Pancreas (tissue), 10 donors: ENCODE results near the gene SKIDA1. TPM values are rescaled to one million over a fixed set of nuclear protein-coding genes. Genes with fewer than 3 reads are reported as not detected.
A peak's percentile ranks its signal among the peaks of the same experiment; 100 is the strongest.

Experiments used
- ATAC-seq, 4 donors: fragments of 200-7000 bp; cut with Tn5 transposase; one replicate each; pipeline versions ENCODE4 v1.8.0 to v1.9.1; 2020; ENCODE audit warnings: mild to moderate bottlenecking in 4 of 4, moderate library complexity in 4 of 4
- DNase-seq, 6 donors: peaks; one replicate each; pipeline ENCODE4 v3.0.0-alpha.2; 2020
- FAIRE-seq: peaks from 2 replicates; lab custom pipeline; 2012; peaks lifted over from hg19 to GRCh38; lab: Jason Lieb, UNC
- H3K27ac ChIP-seq, 4 donors: fragments of 200-600 bp; sonication (generic); 1 replicate in 3 of 4; 2 replicates in 1 of 4; pipeline versions ENCODE4 v1.5.0 to v1.8.0; 2020
- H3K27me3 ChIP-seq, 4 donors: fragments of 200-600 bp; one replicate each; pipeline ENCODE4 v1.8.0; 2021
- H3K36me3 ChIP-seq, 3 donors: fragments of 200-600 bp; sonication (generic) in 1 of 3; one replicate each; pipeline versions ENCODE4 v1.5.0 to v1.8.0; 2020 to 2021
- H3K4me1 ChIP-seq, 3 donors: fragments of 200-600 bp; one replicate each; pipeline ENCODE4 v1.8.0; 2021
- H3K4me3 ChIP-seq, 4 donors: fragments of 200-600 bp; sonication (generic) in 2 of 4; one replicate each; pipeline versions ENCODE4 v1.5.0 to v1.8.0; 2020 to 2021
- H3K9me3 ChIP-seq, 4 donors: fragments of 200-600 bp; one replicate each; pipeline ENCODE4 v1.8.0; 2021
- WGBS, 2 donors: extraction: QIAGEN DNeasy Blood & Tissue Kit; methylation state at CpG; one replicate each; pipeline ENCODE4 v1.1.7; 2013; 5-methylcytosine and 5-hydroxymethylcytosine counted together
- intact Hi-C, 3 donors: fragments of 100-400 bp; cut with DNase I; formaldehyde crosslinking; loops; one replicate each; pipeline versions ENCODE4 v1.11.1 to v1.14.2; 2022
- polyA plus RNA-seq, 2 donors: library from polyadenylated mRNA; stranded (reverse); fragments of 200-250 nt; gene quantifications; one replicate each; pipeline ENCODE4 v1.2.3, GENCODE V29; 2013
- total RNA-seq, 6 donors: library from RNA; stranded (reverse); fragmentation: NEBNext Ultra II Directional in 4 of 6; extraction: Animal tissue kit (Norgen Biotek cat#: 25700) in 4 of 6; gene quantifications; one replicate each; pipeline versions ENCODE4 v1.2.1 to v1.2.4, GENCODE V29; 2021 to 2023
- TF ChIP-seq, protein P1 (sequence below), 4 donors: fragments of 200-600 bp; sonication (generic) in 3 of 4; IDR thresholded peaks; one replicate each; pipeline versions ENCODE4 v1.5.0 to v1.8.0; 2021; ENCODE audit warnings: antibody characterized with exemption in 4 of 4
- donor health status: healthy with polysubstance abuse.
- donor health status: DM: no; HTN: no; CAD: no; lungs with moderate emphysema.
- donor health status: DM: no; HTN: no; CAD: no.
- donor health status: control.
- donor health status: control.
- donor health status: Bipolar disorder and iron deficiency.
- donor health status: DM: yes; HTN: yes; CAD: no.
- donor health status: DM: no; HTN: no; CAD: no.
- donor health status: DM: no; HTN: no; CAD: no.
- donor health status: DM: yes; HTN: yes; CAD: no.

SKIDA1 gene
- total and polyA plus RNA-seq, 8 donors = 0.23 to 0.97 (median 0.53) TPM

DNA sequence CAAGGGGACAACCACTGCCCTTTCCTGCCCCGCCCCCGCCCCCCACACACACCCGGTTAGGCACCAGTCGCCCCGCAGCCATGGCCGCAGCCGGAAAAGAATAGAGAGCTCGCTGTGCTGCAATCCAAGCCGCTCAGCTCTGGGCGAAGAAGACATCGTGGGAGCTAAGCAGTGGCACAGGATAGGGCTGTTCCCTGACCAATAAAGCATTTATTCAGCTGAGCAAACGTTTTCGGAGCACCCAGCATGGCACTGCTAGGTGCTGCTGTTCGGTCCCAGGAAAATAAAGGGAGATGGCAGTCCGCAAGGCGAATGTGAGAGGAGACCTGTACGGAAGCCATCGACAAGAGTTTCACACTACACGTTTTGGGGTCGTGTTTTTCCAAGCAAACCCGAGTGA, 18.3 kb downstream of the SKIDA1 start:
- intact Hi-C loops = no loop called here
- no peaks in the 10 kb centered on the region for H3K27me3 ChIP-seq
- no peaks in the 10 kb centered on the region for H3K36me3 ChIP-seq
- FAIRE-seq (no peak), DNase-seq (no peak), ATAC-seq (no peak)
- no peak overlapping the region for H3K4me3 ChIP-seq
- 87 to 89% methylated on average over 21 of the region's 21 CpGs for WGBS, 2 donors
- no peaks in the 10 kb centered on the region for H3K9me3 ChIP-seq
- no peaks in the 10 kb centered on the region for H3K4me1 ChIP-seq
- no peak overlapping the region for H3K27ac ChIP-seq
- TF ChIP-seq, protein P1, sequence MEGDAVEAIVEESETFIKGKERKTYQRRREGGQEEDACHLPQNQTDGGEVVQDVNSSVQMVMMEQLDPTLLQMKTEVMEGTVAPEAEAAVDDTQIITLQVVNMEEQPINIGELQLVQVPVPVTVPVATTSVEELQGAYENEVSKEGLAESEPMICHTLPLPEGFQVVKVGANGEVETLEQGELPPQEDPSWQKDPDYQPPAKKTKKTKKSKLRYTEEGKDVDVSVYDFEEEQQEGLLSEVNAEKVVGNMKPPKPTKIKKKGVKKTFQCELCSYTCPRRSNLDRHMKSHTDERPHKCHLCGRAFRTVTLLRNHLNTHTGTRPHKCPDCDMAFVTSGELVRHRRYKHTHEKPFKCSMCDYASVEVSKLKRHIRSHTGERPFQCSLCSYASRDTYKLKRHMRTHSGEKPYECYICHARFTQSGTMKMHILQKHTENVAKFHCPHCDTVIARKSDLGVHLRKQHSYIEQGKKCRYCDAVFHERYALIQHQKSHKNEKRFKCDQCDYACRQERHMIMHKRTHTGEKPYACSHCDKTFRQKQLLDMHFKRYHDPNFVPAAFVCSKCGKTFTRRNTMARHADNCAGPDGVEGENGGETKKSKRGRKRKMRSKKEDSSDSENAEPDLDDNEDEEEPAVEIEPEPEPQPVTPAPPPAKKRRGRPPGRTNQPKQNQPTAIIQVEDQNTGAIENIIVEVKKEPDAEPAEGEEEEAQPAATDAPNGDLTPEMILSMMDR (IDR thresholded peaks at IDR 0.05) = no peak

- H3K9me3 ChIP-seq = no peaks in the 10 kb centered on the region
- no peak for FAIRE-seq
- no peak for ATAC-seq
- 76 to 77% methylated on average over 3 of the region's 3 CpGs for whole genome bisulfite sequencing, 2 donors
- no peaks in the 10 kb centered on the region for H3K36me3 ChIP-seq
- H3K4me3 ChIP-seq = no peak overlapping the region
- TF ChIP-seq, protein P1 (IDR thresholded peaks at IDR 0.05) = no peak
- intact Hi-C loops = no loop called here
- no peaks in the 10 kb centered on the region for H3K27me3 ChIP-seq
- no peak overlapping the region for H3K27ac ChIP-seq
- H3K4me1 ChIP-seq = no peaks in the 10 kb centered on the region
- no peak for DNase-seq
Measured at GRCh38 chr10:21506351-21506750, 19.1 kb downstream of the SKIDA1 start.

- DNase-seq (no peak), ATAC-seq (peak in 1 of 4 donors; percentile 10), FAIRE-seq (no peak)
- no peaks in the 10 kb centered on the region for H3K4me1 ChIP-seq
- 73 to 75% methylated on average over 4 of the region's 4 CpGs for WGBS, 2 donors
- H3K27ac ChIP-seq = no peak overlapping the region
- TF ChIP-seq, protein P1 (IDR thresholded peaks at IDR 0.05) = no peak
- intact Hi-C loops = no loop called here
- H3K27me3 ChIP-seq = no peaks in the 10 kb centered on the region
- no peaks in the 10 kb centered on the region for H3K9me3 ChIP-seq
- H3K4me3 ChIP-seq = no peak overlapping the region
- no peaks in the 10 kb centered on the region for H3K36me3 ChIP-seq
Measured at GRCh38 chr10:21505711-21506278, 19.7 kb downstream of the SKIDA1 start.

- no peak overlapping the region for H3K27ac ChIP-seq
- intact Hi-C loops = no loop called here
- ATAC-seq (no peak), DNase-seq (no peak), FAIRE-seq (no peak)
- 86 to 92% methylated on average over 1 of the region's 1 CpG for WGBS, 2 donors
- no peak overlapping the region for H3K4me3 ChIP-seq
- no peaks in the 10 kb centered on the region for H3K4me1 ChIP-seq
- no peaks in the 10 kb centered on the region for H3K9me3 ChIP-seq
- no peaks in the 10 kb centered on the region for H3K36me3 ChIP-seq
- H3K27me3 ChIP-seq = no peaks in the 10 kb centered on the region
- TF ChIP-seq, protein P1 (IDR thresholded peaks at IDR 0.05) = no peak
Measured at GRCh38 chr10:21503542-21503941, 21.9 kb downstream of the SKIDA1 start.

DNA sequence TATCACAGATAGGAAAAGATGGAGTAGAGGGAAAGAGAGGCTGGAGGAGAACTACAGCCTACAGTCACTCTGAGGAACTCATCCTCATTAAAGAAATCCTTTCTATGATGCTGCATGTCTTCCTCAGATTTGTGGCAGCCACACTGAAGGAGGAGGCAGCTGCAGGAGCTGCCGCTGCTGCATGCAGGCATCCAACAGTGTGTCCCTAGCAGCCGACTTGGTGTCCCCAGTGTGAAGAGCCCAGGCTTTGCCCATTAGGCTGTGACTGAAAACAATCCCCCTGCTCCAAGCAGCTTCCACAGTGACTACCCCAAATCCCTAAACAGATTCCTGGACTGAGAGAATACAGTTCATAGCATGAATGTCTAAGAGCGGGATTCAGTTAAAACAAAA, 23.1 kb downstream of the SKIDA1 start:
- Histone ChIP-seq H3K9me3 (no peaks in the 10 kb centered on the region), H3K27ac (no peak overlapping the region), H3K4me3 (no peak overlapping the region), H3K27me3 (no peaks in the 10 kb centered on the region), H3K36me3 (no peaks in the 10 kb centered on the region), H3K4me1 (no peaks in the 10 kb centered on the region)
- intact Hi-C loops = no loop called here
- ATAC-seq (no peak), FAIRE-seq (no peak), DNase-seq (no peak)
- TF ChIP-seq, protein P1 (IDR thresholded peaks at IDR 0.05) = no peak
- WGBS, 2 donors = 81 to 93% methylated on average over 3 of the region's 3 CpGs
